ENCODE data around the gene NUDT21.
"Not testable (repeated sequence)": the region's sequence is repeated elsewhere in the genome, so short reads cannot be mapped to it uniquely, and the experiment has no call there.

DNA sequence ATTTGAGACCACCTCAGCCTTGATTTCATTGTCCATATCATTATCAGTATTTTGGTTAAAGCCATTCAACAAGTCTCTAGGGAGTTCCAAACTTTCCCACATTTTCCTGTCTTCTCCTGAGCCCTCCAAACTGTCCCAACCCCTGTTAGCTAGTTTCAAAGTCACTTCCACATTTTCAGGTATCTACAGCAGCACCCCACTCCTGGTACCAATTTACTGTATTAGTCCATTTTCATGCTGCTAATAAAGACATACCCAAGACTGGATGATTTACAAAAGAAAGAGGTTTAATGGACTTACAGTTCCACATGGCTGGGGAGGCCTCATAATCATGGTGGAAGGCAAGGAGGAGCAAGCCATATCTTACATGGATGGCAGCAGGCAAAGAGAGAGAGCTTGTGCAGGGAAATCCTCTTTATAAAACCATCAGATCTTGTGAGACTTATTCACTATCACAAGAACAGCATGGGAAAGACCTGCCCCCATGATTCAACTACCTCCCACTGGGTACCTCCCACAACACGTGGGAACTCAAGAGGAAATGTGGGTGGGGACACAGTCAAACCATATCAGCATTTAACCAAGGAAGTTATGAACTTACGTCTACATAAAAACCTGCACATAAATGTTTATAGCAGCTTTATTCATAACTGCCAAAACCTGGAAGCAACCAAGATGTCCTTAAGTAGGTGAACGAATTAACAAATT, 70.2 kb downstream of the NUDT21 start:
- not testable (repeated sequence) for TF ChIP-seq HDAC2 (IDR thresholded peaks at IDR 0.05); EED (IDR thresholded peaks at IDR 0.05; ENCODE audit: low read depth); ZSCAN29 (IDR thresholded peaks at IDR 0.05); KDM1A (IDR thresholded peaks at IDR 0.05; ENCODE audit: borderline replicate concordance); EZH2 (IDR thresholded peaks at IDR 0.05; ENCODE audit: borderline replicate concordance, control insufficient read depth, low read depth, low read length); POLR2A (IDR thresholded peaks at IDR 0.05; ENCODE audit: low read depth, low read length); RCOR1 (conservative IDR thresholded peaks at IDR 0.05; ENCODE audit: low read depth, low read length); RBBP5 (conservative IDR thresholded peaks at IDR 0.05)
- TF ChIP-seq, protein P1, sequence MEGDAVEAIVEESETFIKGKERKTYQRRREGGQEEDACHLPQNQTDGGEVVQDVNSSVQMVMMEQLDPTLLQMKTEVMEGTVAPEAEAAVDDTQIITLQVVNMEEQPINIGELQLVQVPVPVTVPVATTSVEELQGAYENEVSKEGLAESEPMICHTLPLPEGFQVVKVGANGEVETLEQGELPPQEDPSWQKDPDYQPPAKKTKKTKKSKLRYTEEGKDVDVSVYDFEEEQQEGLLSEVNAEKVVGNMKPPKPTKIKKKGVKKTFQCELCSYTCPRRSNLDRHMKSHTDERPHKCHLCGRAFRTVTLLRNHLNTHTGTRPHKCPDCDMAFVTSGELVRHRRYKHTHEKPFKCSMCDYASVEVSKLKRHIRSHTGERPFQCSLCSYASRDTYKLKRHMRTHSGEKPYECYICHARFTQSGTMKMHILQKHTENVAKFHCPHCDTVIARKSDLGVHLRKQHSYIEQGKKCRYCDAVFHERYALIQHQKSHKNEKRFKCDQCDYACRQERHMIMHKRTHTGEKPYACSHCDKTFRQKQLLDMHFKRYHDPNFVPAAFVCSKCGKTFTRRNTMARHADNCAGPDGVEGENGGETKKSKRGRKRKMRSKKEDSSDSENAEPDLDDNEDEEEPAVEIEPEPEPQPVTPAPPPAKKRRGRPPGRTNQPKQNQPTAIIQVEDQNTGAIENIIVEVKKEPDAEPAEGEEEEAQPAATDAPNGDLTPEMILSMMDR (IDR thresholded peaks at IDR 0.05 in 2 of 3, conservative IDR thresholded peaks at IDR 0.05 in 1 of 3; ENCODE audit: control insufficient read depth in 2 of 3, extremely low read depth in 1 of 3, insufficient read depth in 1 of 3, low read depth in 3 of 3, low read length in 3 of 3), result not testable (repeated sequence)
- TF ChIP-seq, protein P2, sequence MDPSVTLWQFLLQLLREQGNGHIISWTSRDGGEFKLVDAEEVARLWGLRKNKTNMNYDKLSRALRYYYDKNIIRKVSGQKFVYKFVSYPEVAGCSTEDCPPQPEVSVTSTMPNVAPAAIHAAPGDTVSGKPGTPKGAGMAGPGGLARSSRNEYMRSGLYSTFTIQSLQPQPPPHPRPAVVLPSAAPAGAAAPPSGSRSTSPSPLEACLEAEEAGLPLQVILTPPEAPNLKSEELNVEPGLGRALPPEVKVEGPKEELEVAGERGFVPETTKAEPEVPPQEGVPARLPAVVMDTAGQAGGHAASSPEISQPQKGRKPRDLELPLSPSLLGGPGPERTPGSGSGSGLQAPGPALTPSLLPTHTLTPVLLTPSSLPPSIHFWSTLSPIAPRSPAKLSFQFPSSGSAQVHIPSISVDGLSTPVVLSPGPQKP (IDR thresholded peaks at IDR 0.05; ENCODE audit: low read depth, low read length), result not testable (repeated sequence)
- TF ChIP-seq, protein P3, sequence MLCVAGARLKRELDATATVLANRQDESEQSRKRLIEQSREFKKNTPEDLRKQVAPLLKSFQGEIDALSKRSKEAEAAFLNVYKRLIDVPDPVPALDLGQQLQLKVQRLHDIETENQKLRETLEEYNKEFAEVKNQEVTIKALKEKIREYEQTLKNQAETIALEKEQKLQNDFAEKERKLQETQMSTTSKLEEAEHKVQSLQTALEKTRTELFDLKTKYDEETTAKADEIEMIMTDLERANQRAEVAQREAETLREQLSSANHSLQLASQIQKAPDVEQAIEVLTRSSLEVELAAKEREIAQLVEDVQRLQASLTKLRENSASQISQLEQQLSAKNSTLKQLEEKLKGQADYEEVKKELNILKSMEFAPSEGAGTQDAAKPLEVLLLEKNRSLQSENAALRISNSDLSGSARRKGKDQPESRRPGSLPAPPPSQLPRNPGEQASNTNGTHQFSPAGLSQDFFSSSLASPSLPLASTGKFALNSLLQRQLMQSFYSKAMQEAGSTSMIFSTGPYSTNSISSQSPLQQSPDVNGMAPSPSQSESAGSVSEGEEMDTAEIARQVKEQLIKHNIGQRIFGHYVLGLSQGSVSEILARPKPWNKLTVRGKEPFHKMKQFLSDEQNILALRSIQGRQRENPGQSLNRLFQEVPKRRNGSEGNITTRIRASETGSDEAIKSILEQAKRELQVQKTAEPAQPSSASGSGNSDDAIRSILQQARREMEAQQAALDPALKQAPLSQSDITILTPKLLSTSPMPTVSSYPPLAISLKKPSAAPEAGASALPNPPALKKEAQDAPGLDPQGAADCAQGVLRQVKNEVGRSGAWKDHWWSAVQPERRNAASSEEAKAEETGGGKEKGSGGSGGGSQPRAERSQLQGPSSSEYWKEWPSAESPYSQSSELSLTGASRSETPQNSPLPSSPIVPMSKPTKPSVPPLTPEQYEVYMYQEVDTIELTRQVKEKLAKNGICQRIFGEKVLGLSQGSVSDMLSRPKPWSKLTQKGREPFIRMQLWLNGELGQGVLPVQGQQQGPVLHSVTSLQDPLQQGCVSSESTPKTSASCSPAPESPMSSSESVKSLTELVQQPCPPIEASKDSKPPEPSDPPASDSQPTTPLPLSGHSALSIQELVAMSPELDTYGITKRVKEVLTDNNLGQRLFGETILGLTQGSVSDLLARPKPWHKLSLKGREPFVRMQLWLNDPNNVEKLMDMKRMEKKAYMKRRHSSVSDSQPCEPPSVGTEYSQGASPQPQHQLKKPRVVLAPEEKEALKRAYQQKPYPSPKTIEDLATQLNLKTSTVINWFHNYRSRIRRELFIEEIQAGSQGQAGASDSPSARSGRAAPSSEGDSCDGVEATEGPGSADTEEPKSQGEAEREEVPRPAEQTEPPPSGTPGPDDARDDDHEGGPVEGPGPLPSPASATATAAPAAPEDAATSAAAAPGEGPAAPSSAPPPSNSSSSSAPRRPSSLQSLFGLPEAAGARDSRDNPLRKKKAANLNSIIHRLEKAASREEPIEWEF (IDR thresholded peaks at IDR 0.05; ENCODE audit: insufficient replicate concordance, low read depth, low read length), result not testable (repeated sequence)

Measured in GM12878 (cell line).